SK-N-SH (cell line): ENCODE measurements around the gene GOLGA6L26.
"Not testable (repeated sequence)": the region's sequence is repeated elsewhere in the genome, so short reads cannot be mapped to it uniquely, and the experiment has no call there.

Source experiments
- EZH2phosphoT487 ChIP-seq: fragments of 200-600 bp; sonication (generic); IDR thresholded peaks from 2 replicates; pipeline ENCODE4 v1.6.1; 2017; ENCODE audit warnings: low read depth, mixed run types, mild to moderate bottlenecking, antibody characterized with exemption, moderate library complexity, borderline replicate concordance
- JUND ChIP-seq: IDR thresholded peaks from 2 replicates; pipeline ENCODE4 v1.4.0; 2012
- MXI1 ChIP-seq: IDR thresholded peaks from 2 replicates; pipeline ENCODE4 v1.6.1; 2012; ENCODE audit warnings: mild to moderate bottlenecking, low read depth, low read length, improper control_type of control experiment
- POLR2AphosphoS5 ChIP-seq: IDR thresholded peaks from 2 replicates; pipeline ENCODE4 v1.6.1; 2012; ENCODE audit warnings: low read depth, low read length
- RAD21 ChIP-seq: IDR thresholded peaks from 2 replicates; pipeline ENCODE4 v1.6.1; 2012; ENCODE audit warnings: mild to moderate bottlenecking, low read length
- RFX5 ChIP-seq: IDR thresholded peaks from 2 replicates; pipeline ENCODE4 v1.6.1; 2012; ENCODE audit warnings: mild to moderate bottlenecking, improper control_type of control experiment, low read length
- TF ChIP-seq, protein P1 (sequence below): fragments of 200-600 bp; sonication (generic); IDR thresholded peaks from 2 replicates; pipeline ENCODE4 v1.6.1; 2017; ENCODE audit warnings: antibody characterized with exemption, mild to moderate bottlenecking, moderate library complexity
- TF ChIP-seq, protein P2 (sequence below): IDR thresholded peaks from 2 replicates; pipeline ENCODE4 v1.4.0; 2012; ENCODE audit warnings: low read depth

DNA sequence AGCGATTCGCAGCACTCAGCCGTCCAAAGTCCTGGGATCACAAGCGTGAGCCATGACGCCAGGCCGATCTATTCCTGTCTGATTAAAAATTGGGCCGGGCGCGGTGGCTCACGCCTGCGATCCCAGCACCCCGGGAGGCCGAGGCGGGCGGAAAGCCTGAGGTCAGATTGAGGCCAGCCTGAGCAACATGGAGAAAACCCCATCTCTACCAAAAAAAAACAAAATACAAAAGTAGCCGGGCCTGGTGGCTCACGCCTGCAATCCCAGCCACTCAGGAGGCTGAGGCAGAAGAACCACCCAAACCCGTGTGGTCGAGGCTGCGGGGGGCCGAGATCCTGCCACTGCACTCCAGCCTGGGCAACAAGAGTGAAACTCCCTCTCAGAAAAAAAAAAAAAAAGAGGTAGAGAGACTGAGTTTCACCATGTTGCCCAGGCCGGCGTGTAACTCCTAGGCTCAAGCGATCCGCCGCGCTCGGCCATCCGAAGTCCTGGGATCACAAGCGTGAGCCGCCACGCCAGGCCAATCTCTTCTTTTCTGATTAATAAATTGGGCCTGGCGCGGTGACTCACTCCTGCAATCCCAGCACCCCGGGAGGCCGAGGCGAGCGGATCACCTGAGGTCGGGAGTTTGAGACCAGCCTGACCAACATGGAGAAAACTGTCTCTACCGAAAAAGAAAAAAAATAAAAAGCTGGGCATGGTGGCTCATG is 39.0 kb upstream of the GOLGA6L26 start:
- TF ChIP-seq, protein P1, sequence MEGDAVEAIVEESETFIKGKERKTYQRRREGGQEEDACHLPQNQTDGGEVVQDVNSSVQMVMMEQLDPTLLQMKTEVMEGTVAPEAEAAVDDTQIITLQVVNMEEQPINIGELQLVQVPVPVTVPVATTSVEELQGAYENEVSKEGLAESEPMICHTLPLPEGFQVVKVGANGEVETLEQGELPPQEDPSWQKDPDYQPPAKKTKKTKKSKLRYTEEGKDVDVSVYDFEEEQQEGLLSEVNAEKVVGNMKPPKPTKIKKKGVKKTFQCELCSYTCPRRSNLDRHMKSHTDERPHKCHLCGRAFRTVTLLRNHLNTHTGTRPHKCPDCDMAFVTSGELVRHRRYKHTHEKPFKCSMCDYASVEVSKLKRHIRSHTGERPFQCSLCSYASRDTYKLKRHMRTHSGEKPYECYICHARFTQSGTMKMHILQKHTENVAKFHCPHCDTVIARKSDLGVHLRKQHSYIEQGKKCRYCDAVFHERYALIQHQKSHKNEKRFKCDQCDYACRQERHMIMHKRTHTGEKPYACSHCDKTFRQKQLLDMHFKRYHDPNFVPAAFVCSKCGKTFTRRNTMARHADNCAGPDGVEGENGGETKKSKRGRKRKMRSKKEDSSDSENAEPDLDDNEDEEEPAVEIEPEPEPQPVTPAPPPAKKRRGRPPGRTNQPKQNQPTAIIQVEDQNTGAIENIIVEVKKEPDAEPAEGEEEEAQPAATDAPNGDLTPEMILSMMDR = not testable (repeated sequence)
- TF ChIP-seq MXI1, RAD21, POLR2AphosphoS5, JUND, EZH2phosphoT487, RFX5: not testable (repeated sequence)
- TF ChIP-seq, protein P2, sequence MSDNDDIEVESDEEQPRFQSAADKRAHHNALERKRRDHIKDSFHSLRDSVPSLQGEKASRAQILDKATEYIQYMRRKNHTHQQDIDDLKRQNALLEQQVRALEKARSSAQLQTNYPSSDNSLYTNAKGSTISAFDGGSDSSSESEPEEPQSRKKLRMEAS = not testable (repeated sequence)
